ENCODE measurements around the gene SHC3. TPM values are rescaled to one million over a fixed set of nuclear protein-coding genes. Genes with fewer than 3 reads are reported as not detected.

The SHC3 gene
- total RNA-seq, 1 donor from 2014 or later = 0.83 TPM

DNA sequence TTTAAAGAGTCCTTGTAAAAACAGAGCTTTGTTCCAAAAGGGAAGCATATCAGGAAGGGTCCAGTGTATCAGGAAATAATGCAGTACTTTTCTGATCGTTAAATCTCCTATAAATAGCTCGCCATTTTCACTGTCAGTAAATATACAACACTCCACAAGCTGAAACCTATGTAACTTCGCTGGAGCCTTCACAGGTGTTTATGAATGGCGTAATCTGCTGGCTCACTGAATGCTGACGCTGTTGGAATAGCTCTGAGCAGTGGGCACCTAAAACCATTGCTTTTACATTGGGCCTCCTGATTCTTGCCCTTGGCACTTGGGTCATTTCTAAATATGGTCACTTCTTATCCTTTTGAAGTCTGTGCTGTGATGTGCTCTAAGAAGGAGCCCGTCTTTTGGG is 4.3 kb downstream of the SHC3 start:
- peaks cover 10% of the 10 kb centered on the region for H3K4me1 Mint-ChIP-seq (ENCODE audit: low read depth, unreplicated experiment)
- no peaks in the 10 kb centered on the region for H3K36me3 Mint-ChIP-seq (ENCODE audit: unreplicated experiment)
- TF ChIP-seq, protein P1, sequence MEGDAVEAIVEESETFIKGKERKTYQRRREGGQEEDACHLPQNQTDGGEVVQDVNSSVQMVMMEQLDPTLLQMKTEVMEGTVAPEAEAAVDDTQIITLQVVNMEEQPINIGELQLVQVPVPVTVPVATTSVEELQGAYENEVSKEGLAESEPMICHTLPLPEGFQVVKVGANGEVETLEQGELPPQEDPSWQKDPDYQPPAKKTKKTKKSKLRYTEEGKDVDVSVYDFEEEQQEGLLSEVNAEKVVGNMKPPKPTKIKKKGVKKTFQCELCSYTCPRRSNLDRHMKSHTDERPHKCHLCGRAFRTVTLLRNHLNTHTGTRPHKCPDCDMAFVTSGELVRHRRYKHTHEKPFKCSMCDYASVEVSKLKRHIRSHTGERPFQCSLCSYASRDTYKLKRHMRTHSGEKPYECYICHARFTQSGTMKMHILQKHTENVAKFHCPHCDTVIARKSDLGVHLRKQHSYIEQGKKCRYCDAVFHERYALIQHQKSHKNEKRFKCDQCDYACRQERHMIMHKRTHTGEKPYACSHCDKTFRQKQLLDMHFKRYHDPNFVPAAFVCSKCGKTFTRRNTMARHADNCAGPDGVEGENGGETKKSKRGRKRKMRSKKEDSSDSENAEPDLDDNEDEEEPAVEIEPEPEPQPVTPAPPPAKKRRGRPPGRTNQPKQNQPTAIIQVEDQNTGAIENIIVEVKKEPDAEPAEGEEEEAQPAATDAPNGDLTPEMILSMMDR (IDR thresholded peaks at IDR 0.05; ENCODE audit: partially characterized antibody, unreplicated experiment) = no peak
- no peak overlapping the region for H3K4me3 Mint-ChIP-seq (ENCODE audit: unreplicated experiment)
- H3K27ac Mint-ChIP-seq (ENCODE audit: unreplicated experiment) = no peak overlapping the region
- DNase-seq = no peak
- peaks cover 5% of the 10 kb centered on the region for H3K9me3 Mint-ChIP-seq (ENCODE audit: unreplicated experiment)
- peaks cover 7% of the 10 kb centered on the region for H3K27me3 Mint-ChIP-seq (ENCODE audit: unreplicated experiment)

DNA sequence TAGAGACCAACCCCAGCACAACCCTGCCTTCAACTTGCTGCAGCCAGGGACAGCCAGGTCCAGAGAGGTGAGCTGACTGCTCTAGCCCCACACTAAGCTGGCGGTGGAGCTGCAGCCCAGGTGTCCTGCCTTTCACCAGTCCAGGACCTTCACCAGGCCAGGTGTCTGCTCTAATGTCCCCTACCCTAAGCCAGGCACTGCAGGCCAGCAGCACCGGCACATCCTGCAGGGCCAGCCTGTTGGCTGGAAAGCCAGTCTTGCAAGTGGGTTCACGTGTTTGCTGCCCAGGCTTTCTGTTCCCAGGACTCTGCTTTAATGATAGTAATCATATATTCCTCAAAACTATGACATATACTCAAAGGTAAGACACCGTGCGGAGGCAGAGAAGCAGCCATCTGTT is 5.5 kb downstream of the SHC3 start:
- Mint-ChIP-seq H3K27me3 (ENCODE audit: unreplicated experiment) (peaks cover 3% of the 10 kb centered on the region), H3K27ac (ENCODE audit: unreplicated experiment) (no peak overlapping the region), H3K36me3 (ENCODE audit: unreplicated experiment) (no peaks in the 10 kb centered on the region), H3K9me3 (ENCODE audit: unreplicated experiment) (no peaks in the 10 kb centered on the region), H3K4me1 (ENCODE audit: low read depth, unreplicated experiment) (peaks cover 3% of the 10 kb centered on the region), H3K4me3 (ENCODE audit: unreplicated experiment) (no peak overlapping the region)
- no peak for DNase-seq
- TF ChIP-seq, protein P1 (IDR thresholded peaks at IDR 0.05; ENCODE audit: partially characterized antibody, unreplicated experiment) = no peak

DNA sequence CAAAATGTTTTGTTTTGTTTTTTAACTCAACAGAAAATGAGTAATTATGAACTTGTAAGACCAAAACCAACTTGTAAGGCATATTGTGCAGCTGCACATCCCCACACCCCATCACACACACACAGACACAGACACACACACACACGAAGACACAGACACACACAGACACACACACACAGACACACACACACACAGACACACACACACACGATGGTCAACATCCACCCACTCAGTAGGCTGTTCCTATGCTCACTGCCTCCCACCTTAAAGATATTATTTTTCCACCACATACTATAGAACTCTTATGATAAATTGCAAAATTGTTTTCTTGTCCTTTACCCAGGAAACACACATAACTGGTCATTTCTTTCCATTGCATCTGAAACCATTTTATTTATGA is 6.2 kb downstream of the SHC3 start:
- TF ChIP-seq, protein P1 (IDR thresholded peaks at IDR 0.05; ENCODE audit: partially characterized antibody, unreplicated experiment) = no peak
- Mint-ChIP-seq H3K27me3 (ENCODE audit: unreplicated experiment) (peaks cover 3% of the 10 kb centered on the region), H3K4me3 (ENCODE audit: unreplicated experiment) (no peak overlapping the region), H3K4me1 (ENCODE audit: low read depth, unreplicated experiment) (peaks cover 3% of the 10 kb centered on the region), H3K9me3 (ENCODE audit: unreplicated experiment) (no peaks in the 10 kb centered on the region), H3K27ac (ENCODE audit: unreplicated experiment) (no peak overlapping the region), H3K36me3 (ENCODE audit: unreplicated experiment) (no peaks in the 10 kb centered on the region)
- no peak for DNase-seq

DNA sequence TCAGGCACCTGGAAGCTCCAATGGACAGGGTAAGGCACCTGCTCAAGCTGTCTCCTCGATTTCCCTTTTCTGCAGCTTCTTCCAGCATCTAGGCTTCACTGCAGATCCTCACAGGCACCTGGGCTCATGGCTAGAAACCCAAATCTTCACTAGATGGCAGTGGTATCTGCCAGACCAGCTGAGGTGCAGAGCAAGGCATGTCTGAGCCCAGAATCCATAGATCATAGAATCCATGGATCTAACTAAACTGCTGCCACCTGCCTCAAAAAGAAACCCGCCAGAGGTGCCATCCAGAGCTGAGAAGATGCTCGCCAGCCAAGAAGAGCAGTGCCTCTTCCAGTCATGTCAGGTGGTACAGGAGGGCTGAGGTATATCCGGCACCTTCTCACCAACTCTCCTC is 6.9 kb downstream of the SHC3 start:
- Mint-ChIP-seq H3K4me3 (ENCODE audit: unreplicated experiment) (no peak overlapping the region), H3K9me3 (ENCODE audit: unreplicated experiment) (no peaks in the 10 kb centered on the region), H3K27ac (ENCODE audit: unreplicated experiment) (no peak overlapping the region), H3K27me3 (ENCODE audit: unreplicated experiment) (peaks cover 1% of the 10 kb centered on the region), H3K4me1 (ENCODE audit: low read depth, unreplicated experiment) (no peaks in the 10 kb centered on the region), H3K36me3 (ENCODE audit: unreplicated experiment) (no peaks in the 10 kb centered on the region)
- no peak for DNase-seq
- TF ChIP-seq, protein P1 (IDR thresholded peaks at IDR 0.05; ENCODE audit: partially characterized antibody, unreplicated experiment) = no peak

DNA sequence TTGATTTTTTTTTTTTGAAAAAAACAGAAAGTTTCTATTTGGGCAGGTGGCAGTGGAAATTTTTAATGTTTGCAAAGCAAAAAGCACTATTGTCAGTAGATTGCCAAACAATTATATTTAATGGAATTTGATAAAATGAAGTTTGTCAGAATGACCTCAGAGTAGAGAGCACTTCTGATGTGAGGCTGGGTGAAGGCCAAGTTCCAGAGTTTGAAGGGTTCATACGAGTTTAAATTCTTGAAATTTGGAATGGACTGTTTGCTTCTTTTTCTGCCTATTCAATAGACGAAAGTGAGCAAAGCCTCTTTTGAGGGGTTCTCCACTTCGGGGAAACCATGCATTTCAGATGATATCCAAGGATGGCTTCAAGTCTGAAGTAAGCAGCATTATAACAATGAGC is 7.4 kb downstream of the SHC3 start:
- Mint-ChIP-seq H3K9me3 (ENCODE audit: unreplicated experiment) (no peaks in the 10 kb centered on the region), H3K27me3 (ENCODE audit: unreplicated experiment) (peaks cover 1% of the 10 kb centered on the region), H3K27ac (ENCODE audit: unreplicated experiment) (no peak overlapping the region), H3K4me1 (ENCODE audit: low read depth, unreplicated experiment) (no peaks in the 10 kb centered on the region), H3K36me3 (ENCODE audit: unreplicated experiment) (no peaks in the 10 kb centered on the region), H3K4me3 (ENCODE audit: unreplicated experiment) (no peak overlapping the region)
- no peak for DNase-seq
- TF ChIP-seq, protein P1 (IDR thresholded peaks at IDR 0.05; ENCODE audit: partially characterized antibody, unreplicated experiment) = no peak

All from glutamatergic neuron (in vitro differentiated cells).